ENCODE results near the gene CTSA. TPM values are rescaled to one million over a fixed set of nuclear protein-coding genes. Genes with fewer than 3 reads are reported as not detected.
A peak's percentile ranks its signal among the peaks of the same experiment; 100 is the strongest.

Gene CTSA
- total RNA-seq, 1 donor from 2014 or later = 42.7 TPM

- peak within 1 kb of the TSS; percentile 91 for H3K4me3 ChIP-seq (ENCODE audit: low read depth, low read length)
- TF ChIP-seq, protein P1, sequence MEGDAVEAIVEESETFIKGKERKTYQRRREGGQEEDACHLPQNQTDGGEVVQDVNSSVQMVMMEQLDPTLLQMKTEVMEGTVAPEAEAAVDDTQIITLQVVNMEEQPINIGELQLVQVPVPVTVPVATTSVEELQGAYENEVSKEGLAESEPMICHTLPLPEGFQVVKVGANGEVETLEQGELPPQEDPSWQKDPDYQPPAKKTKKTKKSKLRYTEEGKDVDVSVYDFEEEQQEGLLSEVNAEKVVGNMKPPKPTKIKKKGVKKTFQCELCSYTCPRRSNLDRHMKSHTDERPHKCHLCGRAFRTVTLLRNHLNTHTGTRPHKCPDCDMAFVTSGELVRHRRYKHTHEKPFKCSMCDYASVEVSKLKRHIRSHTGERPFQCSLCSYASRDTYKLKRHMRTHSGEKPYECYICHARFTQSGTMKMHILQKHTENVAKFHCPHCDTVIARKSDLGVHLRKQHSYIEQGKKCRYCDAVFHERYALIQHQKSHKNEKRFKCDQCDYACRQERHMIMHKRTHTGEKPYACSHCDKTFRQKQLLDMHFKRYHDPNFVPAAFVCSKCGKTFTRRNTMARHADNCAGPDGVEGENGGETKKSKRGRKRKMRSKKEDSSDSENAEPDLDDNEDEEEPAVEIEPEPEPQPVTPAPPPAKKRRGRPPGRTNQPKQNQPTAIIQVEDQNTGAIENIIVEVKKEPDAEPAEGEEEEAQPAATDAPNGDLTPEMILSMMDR (conservative IDR thresholded peaks at IDR 0.05; ENCODE audit: low read depth, low read length) = no peak
- DNase-seq (ENCODE audit: low read depth) = peak; percentile 78
These were observed 43.7 kb downstream of the CTSA start, which contains the start of gene PCIF1 for GRCh38 chr20:45934586-45935415. TSS of gene PCIF1 (plus strand) at chr20:45934683. CDS start at chr20:45939000, 4,317 bp downstream.

DNA sequence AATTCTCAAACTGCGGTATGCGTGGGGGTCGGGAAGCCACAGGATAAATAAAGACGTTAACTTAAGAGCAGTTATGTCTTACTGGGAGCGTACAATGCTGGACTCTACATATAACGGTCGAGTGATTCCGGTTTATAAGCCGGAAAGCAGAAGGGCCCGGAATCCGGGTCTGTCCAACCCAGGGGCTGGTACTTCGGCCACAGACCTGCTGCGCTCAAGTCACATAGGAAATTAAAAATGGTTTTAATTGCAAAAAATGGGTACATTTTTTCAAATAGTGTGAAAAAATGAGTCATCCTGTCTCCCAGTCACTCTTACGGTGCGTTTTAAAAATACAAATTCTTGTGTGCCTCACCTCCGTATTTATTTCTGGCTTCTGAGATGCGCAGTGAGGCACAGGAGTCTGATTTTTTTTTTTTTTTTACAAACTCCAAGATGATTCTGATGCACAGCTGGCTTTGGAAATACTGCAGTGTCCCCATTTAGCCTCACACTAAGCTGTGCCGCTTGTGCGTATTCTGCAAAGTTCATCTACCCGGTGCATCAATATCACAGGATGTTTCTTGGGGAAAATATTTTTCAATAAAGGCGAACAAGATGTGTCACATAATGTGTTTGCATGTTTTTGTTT lies 44.4 kb downstream of the CTSA start:
- TF ChIP-seq, protein P1 (conservative IDR thresholded peaks at IDR 0.05; ENCODE audit: low read depth, low read length) = no peak
- DNase-seq (ENCODE audit: low read depth) = no peak
- peak overlapping the region; percentile 75 for H3K4me3 ChIP-seq (ENCODE audit: low read depth, low read length)

DNA sequence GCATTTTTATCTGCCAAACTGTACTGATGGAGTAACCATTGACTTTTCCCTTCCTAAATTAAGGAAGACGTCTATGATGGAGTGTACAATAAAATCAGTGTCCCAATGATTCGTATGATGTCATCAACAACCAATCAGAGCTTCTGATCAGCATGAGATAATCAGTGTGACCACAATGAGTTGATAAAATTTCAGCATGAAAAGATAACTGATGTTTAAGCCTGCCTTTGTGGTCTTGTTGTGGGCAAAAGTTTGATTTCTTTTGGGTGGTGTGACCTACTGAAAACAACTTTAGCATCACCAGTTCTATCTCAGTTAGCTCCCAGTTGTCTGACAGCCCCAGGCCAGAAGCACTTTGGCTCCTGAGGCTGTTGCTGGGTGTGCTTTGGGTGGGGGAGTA lies 46.6 kb downstream of the CTSA start:
- H3K4me3 ChIP-seq (ENCODE audit: low read depth, low read length) = no peak overlapping the region
- DNase-seq (ENCODE audit: low read depth) = no peak
- TF ChIP-seq, protein P1 (conservative IDR thresholded peaks at IDR 0.05; ENCODE audit: low read depth, low read length) = no peak

DNA sequence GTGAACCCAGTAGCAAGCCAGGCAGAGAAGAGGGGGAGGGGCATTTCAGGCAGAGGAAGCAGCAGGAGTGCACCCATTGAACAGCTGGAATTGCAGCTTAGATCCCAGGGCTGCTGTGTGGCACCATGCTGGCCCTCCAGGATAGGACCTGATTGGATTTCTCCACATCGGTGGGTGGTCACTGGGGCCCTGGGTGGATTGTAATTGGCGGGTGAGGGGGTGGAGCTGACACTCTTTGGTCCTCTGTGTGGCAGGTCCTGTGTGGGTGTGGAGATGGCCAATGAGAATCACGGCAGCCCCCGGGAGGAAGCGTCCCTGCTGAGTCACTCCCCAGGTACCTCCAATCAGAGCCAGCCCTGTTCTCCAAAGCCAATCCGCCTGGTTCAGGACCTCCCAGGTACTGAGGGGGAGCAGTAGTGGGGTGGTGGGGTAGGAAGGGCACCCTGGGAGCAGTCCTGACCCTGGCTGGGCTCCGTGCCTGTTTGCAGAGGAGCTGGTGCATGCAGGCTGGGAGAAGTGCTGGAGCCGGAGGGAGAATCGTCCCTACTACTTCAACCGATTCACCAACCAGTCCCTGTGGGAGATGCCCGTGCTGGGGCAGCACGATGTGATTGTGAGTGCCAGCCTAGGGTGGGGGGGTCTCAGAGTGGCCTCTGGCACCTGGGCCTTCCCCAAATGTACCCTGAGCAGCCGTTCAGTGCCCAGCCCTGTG lies 47.7 kb downstream of the CTSA start:
- no peak for DNase-seq (ENCODE audit: low read depth)
- no peak overlapping the region for H3K4me3 ChIP-seq (ENCODE audit: low read depth, low read length)
- TF ChIP-seq, protein P1 (conservative IDR thresholded peaks at IDR 0.05; ENCODE audit: low read depth, low read length) = no peak

- no peak overlapping the region for H3K4me3 ChIP-seq (ENCODE audit: low read depth, low read length)
- DNase-seq (ENCODE audit: low read depth) = no peak
- TF ChIP-seq, protein P1 (conservative IDR thresholded peaks at IDR 0.05; ENCODE audit: low read depth, low read length) = no peak
These were observed 48.9 kb downstream of the CTSA start for GRCh38 chr20:45940053-45940452.

DNA sequence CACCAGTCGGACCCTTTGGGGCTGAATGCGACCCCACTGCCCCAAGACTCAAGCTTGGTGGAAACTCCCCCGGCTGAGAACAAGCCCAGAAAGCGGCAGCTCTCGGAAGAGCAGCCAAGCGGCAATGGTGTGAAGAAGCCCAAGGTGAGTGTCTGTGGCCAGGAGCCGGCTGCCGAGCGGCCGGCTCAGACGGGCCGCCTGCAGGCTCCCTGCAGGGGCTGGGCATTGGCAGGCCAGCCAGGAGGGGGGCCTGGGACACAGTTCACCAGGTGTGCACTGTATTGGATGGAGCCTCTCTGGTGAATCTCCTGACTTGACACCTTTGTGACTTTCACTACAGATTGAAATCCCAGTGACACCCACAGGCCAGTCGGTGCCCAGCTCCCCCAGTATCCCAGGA lies 49.3 kb downstream of the CTSA start:
- TF ChIP-seq, protein P1 (conservative IDR thresholded peaks at IDR 0.05; ENCODE audit: low read depth, low read length) = no peak
- no peak overlapping the region for H3K4me3 ChIP-seq (ENCODE audit: low read depth, low read length)
- DNase-seq (ENCODE audit: low read depth) = no peak
